IMR-90 (cell line): ENCODE data around the gene PDE6B. TPM values are rescaled to one million over a fixed set of nuclear protein-coding genes. Genes with fewer than 3 reads are reported as not detected.

ENCODE experiments used
- ATAC-seq: fragments of 200-7000 bp; cut with Tn5 transposase; 2 replicates; pipeline ENCODE4 v1.9.1; 2020; ENCODE audit warnings: low read depth, mild to moderate bottlenecking, moderate library complexity
- BruUV-seq: library from RNA; stranded (reverse); fragments of 400-500 nt; replicated peaks from 2 replicates; lab custom pipeline; 2021; lab: Mats Ljungman, UMichigan
- CTCF ChIA-PET: fragments of 300-600 bp; formaldehyde crosslinking; extraction: SDS; loops from one replicate; lab custom pipeline; 2021; ENCODE audit warnings: antibody characterized with exemption; lab: Yijun Ruan, JAX
- POLR2A ChIA-PET: fragments of 300-600 bp; sonication (Branson Sonifier 250); formaldehyde crosslinking; loops from one replicate; lab custom pipeline; 2022; ENCODE audit warnings: antibody characterized with exemption; ENCODE audit not compliant: unreplicated experiment; lab: Charles Lee
- DNase-seq: peaks from one replicate; pipeline ENCODE4 v3.0.0; 2013
- H2AFZ ChIP-seq: replicated peaks from 2 replicates; pipeline ENCODE3; 2013; ENCODE audit warnings: low read length, mild to moderate bottlenecking; ENCODE audit not compliant: poor library complexity
- H2AK5ac ChIP-seq: 2 replicates; pipeline ENCODE4 v1.6.1; 2013; ENCODE audit warnings: low read depth, low read length, inconsistent platforms
- H2AK9ac ChIP-seq: replicated peaks from 2 replicates; pipeline ENCODE3; 2013; ENCODE audit warnings: mild to moderate bottlenecking, low read depth, low read length, moderate library complexity; ENCODE audit not compliant: poor library complexity
- H2BK120ac ChIP-seq: 2 replicates; pipeline ENCODE4 v1.6.1; 2013; ENCODE audit warnings: low read depth, low read length, inconsistent platforms
- H2BK15ac ChIP-seq: 3 replicates; pipeline ENCODE4 v1.6.1; 2013; ENCODE audit warnings: low read depth, low read length, inconsistent platforms
- H2BK20ac ChIP-seq: 2 replicates; pipeline ENCODE4 v1.6.1; 2013; ENCODE audit warnings: low read depth, mild to moderate bottlenecking, inconsistent platforms, low read length, moderate library complexity
- H2BK5ac ChIP-seq: 2 replicates; pipeline ENCODE4 v1.6.1; 2013; ENCODE audit warnings: mild to moderate bottlenecking, low read depth, low read length, inconsistent platforms; ENCODE audit not compliant: poor library complexity, severe bottlenecking
- H3K14ac ChIP-seq: replicated peaks from 2 replicates; pipeline ENCODE4 v1.6.1; 2013; ENCODE audit warnings: low read depth, low read length, inconsistent platforms
- H3K18ac ChIP-seq: 2 replicates; pipeline ENCODE4 v1.6.1; 2013; ENCODE audit warnings: low read depth, low read length, control low read depth
- H3K23ac ChIP-seq: 2 replicates; pipeline ENCODE4 v1.6.1; 2013; ENCODE audit warnings: low read depth, low read length, inconsistent platforms
- H3K27ac ChIP-seq: 2 replicates; pipeline ENCODE4 v1.5.1; 2013; ENCODE audit warnings: mild to moderate bottlenecking, control low read depth, low read length; ENCODE audit not compliant: insufficient read depth
- H3K27me3 ChIP-seq: 2 replicates; pipeline ENCODE4 v1.6.1; 2013; ENCODE audit warnings: low read length; ENCODE audit not compliant: control insufficient read depth, insufficient read depth
- H3K36me3 ChIP-seq: 2 replicates; pipeline ENCODE4 v1.6.1; 2013; ENCODE audit warnings: low read length, mixed read lengths; ENCODE audit not compliant: control insufficient read depth, insufficient read depth
- H3K4ac ChIP-seq: 2 replicates; pipeline ENCODE4 v1.6.1; 2013; ENCODE audit warnings: low read depth, low read length, inconsistent platforms
- H3K4me1 ChIP-seq: 2 replicates; pipeline ENCODE4 v1.6.1; 2013; ENCODE audit warnings: low read length, mixed read lengths; ENCODE audit not compliant: control insufficient read depth, insufficient read depth
- H3K4me2 ChIP-seq: 2 replicates; pipeline ENCODE4 v1.6.1; 2013; ENCODE audit warnings: low read depth, mild to moderate bottlenecking, control low read depth, low read length, moderate library complexity
- H3K4me3 ChIP-seq: 2 replicates; pipeline ENCODE4 v1.5.1; 2013; ENCODE audit warnings: low read depth, mild to moderate bottlenecking, control low read depth, low read length, moderate library complexity; ENCODE audit not compliant: insufficient read depth
- H3K56ac ChIP-seq: 2 replicates; pipeline ENCODE4 v1.6.1; 2013; ENCODE audit warnings: low read length, inconsistent platforms; ENCODE audit not compliant: insufficient read depth; ENCODE audit errors: extremely low read depth
- H3K79me1 ChIP-seq, 2 experiments: 2 replicates each; pipeline ENCODE4 v1.6.1; 2013; ENCODE audit warnings: low read length in 2 of 2, inconsistent platforms in 1 of 2, low read depth in 1 of 2
- H3K9ac ChIP-seq: 2 replicates; pipeline ENCODE4 v1.6.1; 2013; ENCODE audit warnings: low read depth, low read length, control low read depth
- H3K9me1 ChIP-seq: 2 replicates; pipeline ENCODE4 v1.6.1; 2013; ENCODE audit warnings: low read length, inconsistent platforms; ENCODE audit not compliant: insufficient read depth
- H3K9me3 ChIP-seq: 2 replicates; pipeline ENCODE4 v1.6.1; 2013; ENCODE audit warnings: low read length; ENCODE audit not compliant: control insufficient read depth, insufficient read depth
- H4K20me1 ChIP-seq: 2 replicates; pipeline ENCODE4 v1.6.1; 2013; ENCODE audit warnings: low read length, inconsistent platforms; ENCODE audit not compliant: insufficient read depth
- H4K5ac ChIP-seq: 2 replicates; pipeline ENCODE4 v1.6.1; 2013; ENCODE audit warnings: mild to moderate bottlenecking, low read depth, low read length, control low read depth
- H4K8ac ChIP-seq, 2 experiments: 2 replicates each; pipeline ENCODE4 v1.6.1; 2013; ENCODE audit warnings: low read depth in 2 of 2, low read length in 2 of 2, control low read depth in 1 of 2, inconsistent platforms in 1 of 2
- H4K91ac ChIP-seq: 2 replicates; pipeline ENCODE4 v1.6.1; 2013; ENCODE audit warnings: low read depth, low read length, inconsistent platforms; ENCODE audit not compliant: insufficient read depth
- CEBPB ChIP-seq: IDR thresholded peaks from 2 replicates; pipeline ENCODE4 v1.6.1; 2012; ENCODE audit warnings: low read depth, low read length, improper control_type of control experiment
- MAZ ChIP-seq: IDR thresholded peaks from 2 replicates; pipeline ENCODE4 v1.6.1; 2012; ENCODE audit warnings: low read depth, mild to moderate bottlenecking, low read length, improper control_type of control experiment, moderate library complexity, borderline replicate concordance
- MXI1 ChIP-seq: IDR thresholded peaks from 2 replicates; pipeline ENCODE4 v1.6.1; 2012; ENCODE audit warnings: low read depth, mild to moderate bottlenecking, low read length, moderate library complexity, borderline replicate concordance
- POLR2A ChIP-seq: IDR thresholded peaks from 2 replicates; pipeline ENCODE4 v1.6.1; 2012; ENCODE audit warnings: mild to moderate bottlenecking, low read depth, low read length
- RAD21 ChIP-seq: IDR thresholded peaks from 2 replicates; pipeline ENCODE4 v1.6.1; 2012; ENCODE audit warnings: low read length, improper control_type of control experiment
- RFX5 ChIP-seq: IDR thresholded peaks from 2 replicates; pipeline ENCODE4 v1.8.0; 2012; ENCODE audit warnings: low read depth, mild to moderate bottlenecking, low read length, moderate library complexity
- SMC3 ChIP-seq: fragments of 150-350 bp; IDR thresholded peaks from 2 replicates; pipeline ENCODE4 v1.6.1; 2016; ENCODE audit warnings: low read depth, mild to moderate bottlenecking, antibody characterized with exemption, low read length, moderate library complexity
- WGBS, 2 experiments: methylation state at CpG; one replicate each; pipeline versions ENCODE4 v1.1.5 to v1.1.7; 2013; ENCODE audit warnings: missing lambda C conversion rate in 2 of 2; ENCODE audit not compliant: insufficient read length in 1 of 2; ENCODE audit errors: extremely low coverage in 2 of 2; 5-methylcytosine and 5-hydroxymethylcytosine counted together
- dilution Hi-C: fragments of 300-500 bp; cut with HindIII; formaldehyde crosslinking; loops from one replicate; pipeline ENCODE4 v1.14.3; 2018; ENCODE audit warnings: low sequenced_read_pairs; ENCODE audit not compliant: unreplicated experiment
- in situ Hi-C: fragments of 300-500 bp; cut with MboI; formaldehyde crosslinking; loops from 3 replicates; pipeline ENCODE4 v1.14.3; 2019; ENCODE audit warnings: low sequenced_read_pairs, inconsistent platforms, mixed read lengths
- intact Hi-C: fragments of 100-400 bp; cut with micrococcal nuclease; formaldehyde crosslinking; loops from 2 replicates; pipeline ENCODE4 v1.10.0; 2022
- polyA plus RNA-seq, 3 experiments: library from polyadenylated mRNA; depleted of rRNA; stranded (reverse); fragments of >200 nt; gene quantifications; 2 replicates each; pipeline ENCODE4 v1.2.3, GENCODE V29; 2012; ENCODE audit warnings: low replicate concordance in 1 of 3
- total RNA-seq: library from RNA; depleted of rRNA; stranded (reverse); fragments of >200 nt; gene quantifications from 2 replicates; pipeline ENCODE4 v1.2.3, GENCODE V29; 2012
- TF ChIP-seq, protein P1 (sequence below): conservative IDR thresholded peaks from 2 replicates; pipeline ENCODE4 v1.5.1; 2012; ENCODE audit warnings: mild to moderate bottlenecking, low read depth, low read length, improper control_type of control experiment
- TF ChIP-seq, protein P2 (sequence below): fragments of 150-350 bp; IDR thresholded peaks from 2 replicates; pipeline ENCODE4 v1.6.1; 2016; ENCODE audit warnings: low read depth, mild to moderate bottlenecking, low read length, moderate library complexity, borderline replicate concordance

The PDE6B gene
- total and polyA plus RNA-seq, 2 of the 4 experiments (the other 2 are of a cell fraction), result under 0.01 TPM; not detected in 1

DNA sequence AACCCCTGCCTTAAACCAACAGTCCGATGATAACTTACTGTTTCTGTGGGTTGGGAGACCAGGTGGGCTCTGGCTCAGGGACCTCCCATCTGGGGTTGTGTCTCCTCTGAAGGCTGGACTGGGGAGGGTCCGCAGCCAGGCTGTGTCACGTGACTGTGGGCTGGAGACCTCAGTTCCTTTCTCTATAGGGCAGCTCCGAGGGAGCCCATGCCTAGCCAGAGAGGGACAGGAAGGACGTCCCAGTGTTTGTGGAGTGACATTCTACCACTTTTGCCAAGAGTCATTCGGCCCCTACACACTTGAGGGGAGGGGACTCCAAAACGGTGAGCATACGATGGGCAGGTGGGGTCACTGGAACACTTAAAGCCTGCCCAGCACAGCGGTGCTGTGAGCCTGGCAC is 84.7 kb downstream of the PDE6B start:
- CTCF ChIA-PET, result interaction anchor here (1.1 kb wide), 1 partner anchor 27 kb away, joined by 3 read pairs; no protein-coding TSS in a partner anchor
- no peak overlapping the region for H3K18ac ChIP-seq
- no TSS peak for BruUV-seq
- peak overlapping the region; percentile 58 for H2AK9ac ChIP-seq
- POLR2A ChIA-PET, result no interaction called here
- H3K36me3 ChIP-seq, result peaks cover 15% of the 10 kb centered on the region
- H3K4me2 ChIP-seq, result no peak overlapping the region
- no peak overlapping the region for H3K27ac ChIP-seq
- H3K79me1 ChIP-seq, result peaks cover 11 to 45% of the 10 kb centered on the region in 2 experiments; a peak in 3 of 4 replicates
- H2AK5ac ChIP-seq, result no peak overlapping the region
- no peak overlapping the region for H4K5ac ChIP-seq
- dilution Hi-C loops, result no loop called here
- ATAC-seq, result no peak
- H4K91ac ChIP-seq, result no peak overlapping the region
- intact Hi-C loops, result no loop called here
- TF ChIP-seq, protein P1, sequence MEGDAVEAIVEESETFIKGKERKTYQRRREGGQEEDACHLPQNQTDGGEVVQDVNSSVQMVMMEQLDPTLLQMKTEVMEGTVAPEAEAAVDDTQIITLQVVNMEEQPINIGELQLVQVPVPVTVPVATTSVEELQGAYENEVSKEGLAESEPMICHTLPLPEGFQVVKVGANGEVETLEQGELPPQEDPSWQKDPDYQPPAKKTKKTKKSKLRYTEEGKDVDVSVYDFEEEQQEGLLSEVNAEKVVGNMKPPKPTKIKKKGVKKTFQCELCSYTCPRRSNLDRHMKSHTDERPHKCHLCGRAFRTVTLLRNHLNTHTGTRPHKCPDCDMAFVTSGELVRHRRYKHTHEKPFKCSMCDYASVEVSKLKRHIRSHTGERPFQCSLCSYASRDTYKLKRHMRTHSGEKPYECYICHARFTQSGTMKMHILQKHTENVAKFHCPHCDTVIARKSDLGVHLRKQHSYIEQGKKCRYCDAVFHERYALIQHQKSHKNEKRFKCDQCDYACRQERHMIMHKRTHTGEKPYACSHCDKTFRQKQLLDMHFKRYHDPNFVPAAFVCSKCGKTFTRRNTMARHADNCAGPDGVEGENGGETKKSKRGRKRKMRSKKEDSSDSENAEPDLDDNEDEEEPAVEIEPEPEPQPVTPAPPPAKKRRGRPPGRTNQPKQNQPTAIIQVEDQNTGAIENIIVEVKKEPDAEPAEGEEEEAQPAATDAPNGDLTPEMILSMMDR, result no peak
- TF ChIP-seq RFX5, result no peak
- no peak for TF ChIP-seq POLR2A
- TF ChIP-seq RAD21, result no peak
- no peak for TF ChIP-seq MAZ
- no peak for TF ChIP-seq CEBPB
- TF ChIP-seq, protein P2, sequence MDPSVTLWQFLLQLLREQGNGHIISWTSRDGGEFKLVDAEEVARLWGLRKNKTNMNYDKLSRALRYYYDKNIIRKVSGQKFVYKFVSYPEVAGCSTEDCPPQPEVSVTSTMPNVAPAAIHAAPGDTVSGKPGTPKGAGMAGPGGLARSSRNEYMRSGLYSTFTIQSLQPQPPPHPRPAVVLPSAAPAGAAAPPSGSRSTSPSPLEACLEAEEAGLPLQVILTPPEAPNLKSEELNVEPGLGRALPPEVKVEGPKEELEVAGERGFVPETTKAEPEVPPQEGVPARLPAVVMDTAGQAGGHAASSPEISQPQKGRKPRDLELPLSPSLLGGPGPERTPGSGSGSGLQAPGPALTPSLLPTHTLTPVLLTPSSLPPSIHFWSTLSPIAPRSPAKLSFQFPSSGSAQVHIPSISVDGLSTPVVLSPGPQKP, result no peak
- TF ChIP-seq MXI1, result no peak
- TF ChIP-seq SMC3, result no peak
- in situ Hi-C loops, result no loop called here
- no peak overlapping the region for H3K14ac ChIP-seq
- no peak overlapping the region for H3K56ac ChIP-seq
- peaks cover 14% of the 10 kb centered on the region for H3K9me1 ChIP-seq
- no peak overlapping the region for H2BK5ac ChIP-seq
- H3K4me1 ChIP-seq, result peaks cover 14% of the 10 kb centered on the region; the same call in 1 of the 2 replicates
- no peak overlapping the region for H2BK120ac ChIP-seq
- no peak overlapping the region for H2AFZ ChIP-seq
- H3K4me3 ChIP-seq, result no peak overlapping the region
- H2BK15ac ChIP-seq, result no peak overlapping the region
- WGBS, 2 experiments, result 100% methylated on average over 4 of the region's 9 CpGs; no CpG with 5 or more reads in 1 of the 2 experiments
- H3K23ac ChIP-seq, result no peak overlapping the region
- H3K27me3 ChIP-seq, result no peaks in the 10 kb centered on the region
- no peak for DNase-seq
- no peak overlapping the region for H3K9ac ChIP-seq
- H2BK20ac ChIP-seq, result no peak overlapping the region
- peaks cover 66% of the 10 kb centered on the region for H4K20me1 ChIP-seq
- no peaks in the 10 kb centered on the region for H3K9me3 ChIP-seq
- H3K4ac ChIP-seq, result no peak overlapping the region
- no peak overlapping the region for H4K8ac ChIP-seq
